Umbilical cord (tissue), 1 donor: Measurements from ENCODE around the gene TMEM272. TPM values are rescaled to one million over a fixed set of nuclear protein-coding genes. Genes with fewer than 3 reads are reported as not detected.

Experiments
- total RNA-seq: library from RNA; depleted of rRNA; stranded (reverse); fragments of >200 nt; gene quantifications from one replicate; pipeline ENCODE4 v1.2.3, GENCODE V29; 2014; ENCODE audit warnings: low replicate concordance; ENCODE audit not compliant: insufficient read depth

Gene TMEM272
- total RNA-seq, 1 donor from 2014 or later, result not detected

Other genes with a start within 250 kb of the TMEM272 start
- gene DHRS12, start 41.0 kb downstream of the TMEM272 start, total RNA-seq, result 3.4 TPM
- 2.2 TPM for gene CCDC70, start 16.8 kb upstream of the TMEM272 start, total RNA-seq
- gene ATP7B, start 166.3 kb upstream of the TMEM272 start, total RNA-seq, result 18.3 TPM
- 59.5 TPM for gene ALG11, start 167.2 kb upstream of the TMEM272 start, total RNA-seq
- gene UTP14C, start 179.5 kb upstream of the TMEM272 start, total RNA-seq, result 23.6 TPM